ENCODE data around the gene SCP2D1. TPM values are rescaled to one million over a fixed set of nuclear protein-coding genes. Genes with fewer than 3 reads are reported as not detected.
"Not testable (repeated sequence)": the region's sequence is repeated elsewhere in the genome, so short reads cannot be mapped to it uniquely, and the experiment has no call there.

The SCP2D1 gene
- total RNA-seq, 4 donors from 2014 or later = not detected

DNA sequence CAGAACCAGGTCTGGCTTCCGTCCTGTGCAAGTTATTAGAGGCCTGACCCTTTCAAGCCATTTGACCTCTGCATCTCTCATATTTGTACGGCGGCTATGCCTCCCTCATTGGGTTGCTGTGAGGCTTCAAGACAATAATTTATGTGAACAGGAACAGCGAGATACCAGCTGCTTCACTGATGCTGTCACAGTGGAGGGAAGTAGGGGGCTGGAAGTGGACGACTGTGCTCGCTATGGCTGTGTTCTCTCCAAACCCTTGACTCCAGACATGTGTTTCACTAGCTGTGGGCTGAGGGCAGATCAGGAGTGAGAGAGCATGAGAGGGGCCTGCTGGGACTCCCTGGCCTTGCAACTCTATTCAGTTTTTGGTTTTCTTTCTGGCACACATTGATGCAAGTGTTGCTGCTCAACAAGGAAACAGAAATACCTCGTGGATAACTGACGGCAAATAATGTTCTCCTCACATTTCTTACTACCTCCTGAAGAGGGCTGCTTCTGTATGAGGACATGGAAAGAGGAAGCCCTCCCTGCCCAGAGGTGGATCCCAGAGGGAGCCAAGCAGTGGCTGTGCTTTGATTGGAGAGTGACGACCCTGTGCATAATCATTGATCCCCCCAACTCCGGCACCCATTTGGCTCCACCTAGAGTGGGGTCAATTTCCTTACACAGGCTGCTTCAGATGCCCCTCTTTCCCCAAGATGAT, 34.7 kb upstream of the SCP2D1 start:
- no peaks in the 10 kb centered on the region for H3K9me3 ChIP-seq
- no peaks in the 10 kb centered on the region for H3K4me1 ChIP-seq
- 64 to 72% methylated on average over 6 to 8 of the region's 10 CpGs for WGBS, 2 donors
- intact Hi-C loops (cut with DNase I) = no loop called here
- no peaks in the 10 kb centered on the region for H3K27me3 ChIP-seq
- DNase-seq = no peak
- no peaks in the 10 kb centered on the region for H3K36me3 ChIP-seq
- no peak overlapping the region for H3K27ac ChIP-seq
- no peak overlapping the region for H3K4me3 ChIP-seq
- TF ChIP-seq POLR2A (IDR thresholded peaks at IDR 0.05) = no peak
- TF ChIP-seq, protein P1, sequence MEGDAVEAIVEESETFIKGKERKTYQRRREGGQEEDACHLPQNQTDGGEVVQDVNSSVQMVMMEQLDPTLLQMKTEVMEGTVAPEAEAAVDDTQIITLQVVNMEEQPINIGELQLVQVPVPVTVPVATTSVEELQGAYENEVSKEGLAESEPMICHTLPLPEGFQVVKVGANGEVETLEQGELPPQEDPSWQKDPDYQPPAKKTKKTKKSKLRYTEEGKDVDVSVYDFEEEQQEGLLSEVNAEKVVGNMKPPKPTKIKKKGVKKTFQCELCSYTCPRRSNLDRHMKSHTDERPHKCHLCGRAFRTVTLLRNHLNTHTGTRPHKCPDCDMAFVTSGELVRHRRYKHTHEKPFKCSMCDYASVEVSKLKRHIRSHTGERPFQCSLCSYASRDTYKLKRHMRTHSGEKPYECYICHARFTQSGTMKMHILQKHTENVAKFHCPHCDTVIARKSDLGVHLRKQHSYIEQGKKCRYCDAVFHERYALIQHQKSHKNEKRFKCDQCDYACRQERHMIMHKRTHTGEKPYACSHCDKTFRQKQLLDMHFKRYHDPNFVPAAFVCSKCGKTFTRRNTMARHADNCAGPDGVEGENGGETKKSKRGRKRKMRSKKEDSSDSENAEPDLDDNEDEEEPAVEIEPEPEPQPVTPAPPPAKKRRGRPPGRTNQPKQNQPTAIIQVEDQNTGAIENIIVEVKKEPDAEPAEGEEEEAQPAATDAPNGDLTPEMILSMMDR (IDR thresholded peaks at IDR 0.05) = no peak

DNA sequence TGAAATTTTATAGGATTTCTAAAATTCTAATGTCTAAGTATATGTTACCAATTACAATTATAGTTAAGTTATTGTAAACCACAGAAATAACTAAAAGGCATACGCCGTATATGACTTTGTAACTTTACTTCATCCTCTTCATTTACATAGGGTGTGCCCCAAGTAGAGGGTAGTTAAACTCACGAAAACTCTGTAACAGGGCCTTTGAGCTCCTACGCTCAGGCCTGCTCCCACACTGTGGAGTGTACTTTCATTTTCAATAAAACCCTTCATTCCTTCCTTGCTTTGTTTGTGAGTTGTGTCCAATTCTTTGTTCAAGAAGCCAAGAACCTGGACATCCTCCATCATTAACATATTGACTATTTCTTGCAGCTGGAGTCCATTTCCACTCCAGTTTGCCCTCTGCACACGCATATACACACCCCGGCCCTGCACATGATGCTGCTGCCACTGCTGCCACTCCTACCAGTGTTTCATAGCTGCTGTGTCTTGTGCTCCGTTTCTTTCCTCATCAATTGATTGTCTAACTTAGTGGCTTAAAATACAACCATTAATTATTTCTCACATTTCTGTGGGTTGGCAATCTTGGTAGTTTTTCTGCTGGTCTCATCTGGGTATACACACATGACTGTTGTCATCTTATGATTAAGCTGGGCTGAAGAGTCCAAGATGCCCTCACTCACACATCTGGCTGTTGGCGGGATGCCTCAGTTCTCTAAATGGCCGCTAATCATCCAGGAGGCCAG, 33.0 kb upstream of the SCP2D1 start:
- Histone ChIP-seq H3K9me3 (no peaks in the 10 kb centered on the region), H3K4me1 (no peaks in the 10 kb centered on the region), H3K36me3 (no peaks in the 10 kb centered on the region), H3K27me3 (no peaks in the 10 kb centered on the region), H3K27ac (no peak overlapping the region), H3K4me3 (no peak overlapping the region)
- DNase-seq = no peak
- TF ChIP-seq, protein P1 (IDR thresholded peaks at IDR 0.05) = no peak
- no peak for TF ChIP-seq POLR2A (IDR thresholded peaks at IDR 0.05)
- WGBS, 2 donors = 70 to 78% methylated on average over 9 of the region's 9 CpGs
- intact Hi-C loops (cut with DNase I) = no loop called here

DNA sequence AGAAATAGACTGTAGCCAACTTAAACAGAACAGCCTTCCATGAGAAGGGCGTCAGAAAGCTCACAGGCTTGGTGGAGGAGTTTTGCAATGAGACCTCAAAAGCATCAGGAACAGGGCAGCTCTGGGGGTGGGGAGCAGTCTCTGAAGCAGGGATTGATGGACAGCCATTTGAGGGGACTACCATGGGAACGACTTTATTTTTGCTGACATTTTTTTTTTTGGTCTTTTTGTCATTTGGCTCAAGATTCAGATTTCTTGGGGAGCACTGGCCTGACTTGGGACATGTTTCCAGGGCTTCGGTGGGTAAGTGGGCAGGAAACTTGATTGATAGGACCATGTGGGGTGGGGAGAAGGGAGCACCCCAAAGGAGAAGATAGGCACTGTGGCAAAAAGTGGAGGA, 32.1 kb upstream of the SCP2D1 start:
- no peak overlapping the region for H3K4me3 ChIP-seq
- H3K36me3 ChIP-seq = no peaks in the 10 kb centered on the region
- H3K4me1 ChIP-seq = no peaks in the 10 kb centered on the region
- no peaks in the 10 kb centered on the region for H3K27me3 ChIP-seq
- H3K27ac ChIP-seq = no peak overlapping the region
- intact Hi-C loops (cut with DNase I) = no loop called here
- DNase-seq = no peak
- no peak for TF ChIP-seq POLR2A (IDR thresholded peaks at IDR 0.05)
- TF ChIP-seq, protein P1 (IDR thresholded peaks at IDR 0.05) = no peak
- WGBS, 2 donors = 67 to 91% methylated on average over 3 of the region's 3 CpGs
- no peaks in the 10 kb centered on the region for H3K9me3 ChIP-seq

GRCh38 chr20:18783385-18783959, 30.1 kb upstream of the SCP2D1 start:
- Histone ChIP-seq H3K4me3 (no peak overlapping the region), H3K27me3 (no peaks in the 10 kb centered on the region), H3K9me3 (no peaks in the 10 kb centered on the region), H3K4me1 (no peaks in the 10 kb centered on the region), H3K27ac (no peak overlapping the region), H3K36me3 (no peaks in the 10 kb centered on the region)
- TF ChIP-seq POLR2A (IDR thresholded peaks at IDR 0.05) = no peak
- TF ChIP-seq, protein P1 (IDR thresholded peaks at IDR 0.05) = no peak
- no peak for DNase-seq
- 73 to 85% methylated on average over 5 of the region's 5 CpGs for WGBS, 2 donors
- intact Hi-C loops (cut with DNase I) = no loop called here

DNA sequence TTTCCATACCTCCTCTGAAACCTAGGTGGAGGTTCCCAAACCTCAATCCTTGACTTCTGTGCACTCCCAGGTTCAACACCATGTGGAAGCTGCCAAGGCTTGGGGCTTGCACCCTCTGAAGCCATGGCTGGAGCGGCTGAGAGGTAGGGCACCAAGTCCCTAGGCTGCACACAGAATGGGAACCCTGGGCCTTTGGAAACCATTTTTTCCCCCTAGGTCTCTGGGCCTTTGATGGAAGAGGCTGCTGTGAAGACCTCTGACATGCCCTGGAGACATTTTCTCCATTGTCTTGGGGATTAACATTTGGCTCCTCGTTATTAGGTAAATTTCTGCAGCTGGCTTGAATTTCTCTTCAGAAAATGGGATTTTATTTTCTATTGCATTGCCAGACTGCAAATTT, 26.5 kb upstream of the SCP2D1 start:
- 58 to 64% methylated on average over 2 of the region's 2 CpGs for WGBS, 2 donors
- DNase-seq; H3K27me3 ChIP-seq; H3K4me1 ChIP-seq; H3K4me3 ChIP-seq; H3K36me3 ChIP-seq; H3K9me3 ChIP-seq; H3K27ac ChIP-seq; intact Hi-C loops (cut with DNase I): not testable (repeated sequence)
